ENCODE measurements around the gene ZNF283. TPM values are rescaled to one million over a fixed set of nuclear protein-coding genes. Genes with fewer than 3 reads are reported as not detected.
"Not testable (repeated sequence)": the region's sequence is repeated elsewhere in the genome, so short reads cannot be mapped to it uniquely, and the experiment has no call there.

ZNF283 gene
- total RNA-seq, 2 experiments from 2014 or later: 6.8 to 7.7 TPM

GRCh38 chr19:43802216-43802951, 24.7 kb upstream of the ZNF283 start, which contains the start of gene LYPD5:
Gene LYPD5, minus strand, starts transcription at chr19:43802447. Its CDS starts 67 bp downstream, at chr19:43802380.
- CTCF ChIA-PET: no interaction called here
- Mint-ChIP-seq H3K36me3 (ENCODE audit: low read depth) (no peaks in the 10 kb centered on the region), H3K9me3 (no peaks in the 10 kb centered on the region), H3K4me3 (no peak within 1 kb of the TSS), H3K4me1 (ENCODE audit: low read depth) (peaks cover 9% of the 10 kb centered on the region), H3K27me3 (ENCODE audit: low read depth) (peaks cover 3% of the 10 kb centered on the region), H3K27ac (no peak within 1 kb of the TSS)
- intact Hi-C loops (cut with micrococcal nuclease): no loop called here
- no peak for DNase-seq

- CTCF ChIA-PET: no interaction called here
- DNase-seq: no peak
- Mint-ChIP-seq H3K27ac (no peak overlapping the region), H3K36me3 (ENCODE audit: low read depth) (no peaks in the 10 kb centered on the region), H3K4me3 (no peak overlapping the region), H3K4me1 (ENCODE audit: low read depth) (no peaks in the 10 kb centered on the region), H3K27me3 (ENCODE audit: low read depth) (peaks cover 3% of the 10 kb centered on the region), H3K9me3 (no peaks in the 10 kb centered on the region)
- intact Hi-C loops (cut with micrococcal nuclease): no loop called here
Observed at GRCh38 chr19:43804432-43804831, 22.7 kb upstream of the ZNF283 start.

GRCh38 chr19:43806401-43806800, 20.7 kb upstream of the ZNF283 start:
- H3K9me3 Mint-ChIP-seq; H3K4me3 Mint-ChIP-seq; H3K27ac Mint-ChIP-seq; H3K27me3 Mint-ChIP-seq (ENCODE audit: low read depth); H3K36me3 Mint-ChIP-seq (ENCODE audit: low read depth); H3K4me1 Mint-ChIP-seq (ENCODE audit: low read depth); DNase-seq: not testable (repeated sequence)
- CTCF ChIA-PET: interaction anchor here (1.2 to 1.3 kb wide), 2 partner anchors 8 to 61 kb away, joined by 4 read pairs; no protein-coding TSS in a partner anchor
- intact Hi-C loops (cut with micrococcal nuclease): loop anchor here (5.0 kb wide), 2 partner anchors 359 to 374 kb away; no protein-coding TSS in a partner anchor

GRCh38 chr19:43806848-43807247, 20.3 kb upstream of the ZNF283 start:
- no peaks in the 10 kb centered on the region for H3K36me3 Mint-ChIP-seq (ENCODE audit: low read depth)
- no peaks in the 10 kb centered on the region for H3K4me1 Mint-ChIP-seq (ENCODE audit: low read depth)
- no peak for DNase-seq
- H3K27ac Mint-ChIP-seq: no peak overlapping the region
- H3K27me3 Mint-ChIP-seq (ENCODE audit: low read depth): peaks cover 3% of the 10 kb centered on the region
- no peaks in the 10 kb centered on the region for H3K9me3 Mint-ChIP-seq
- CTCF ChIA-PET: interaction anchor here (0.9 to 1.3 kb wide), 3 partner anchors 8 to 139 kb away, joined by 3 to 4 read pairs (median 4); no protein-coding TSS in a partner anchor
- H3K4me3 Mint-ChIP-seq: no peak overlapping the region
- intact Hi-C loops (cut with micrococcal nuclease): loop anchor here (5.0 kb wide), 2 partner anchors 360 to 375 kb away; no protein-coding TSS in a partner anchor

GRCh38 chr19:43807651-43808050, 19.5 kb upstream of the ZNF283 start:
- no peak for DNase-seq
- CTCF ChIA-PET: interaction anchor here (0.5 to 0.9 kb wide), 3 partner anchors 30 to 213 kb away, joined by 3 to 7 read pairs (median 7); no protein-coding TSS in a partner anchor
- intact Hi-C loops (cut with micrococcal nuclease): loop anchor here (5.0 kb wide), 2 partner anchors 360 to 375 kb away; no protein-coding TSS in a partner anchor
- Mint-ChIP-seq H3K9me3 (no peaks in the 10 kb centered on the region), H3K27ac (no peak overlapping the region), H3K27me3 (ENCODE audit: low read depth) (peaks cover 3% of the 10 kb centered on the region), H3K4me1 (ENCODE audit: low read depth) (no peaks in the 10 kb centered on the region), H3K36me3 (ENCODE audit: low read depth) (no peaks in the 10 kb centered on the region), H3K4me3 (no peak overlapping the region)

- CTCF ChIA-PET: interaction anchor here (0.6 to 2.5 kb wide), 16 partner anchors 9 to 674 kb away, joined by 3 to 12 read pairs (median 4); partner anchors contain the start of genes IRGQ and KCNN4
Observed at GRCh38 chr19:43809762-43810696, 17.1 kb upstream of the ZNF283 start.

GRCh38 chr19:43811837-43812236, 15.3 kb upstream of the ZNF283 start:
- H3K4me1 Mint-ChIP-seq (ENCODE audit: low read depth): peaks cover 2% of the 10 kb centered on the region
- no peak overlapping the region for H3K27ac Mint-ChIP-seq
- intact Hi-C loops (cut with micrococcal nuclease): no loop called here
- no peaks in the 10 kb centered on the region for H3K9me3 Mint-ChIP-seq
- peaks cover 3% of the 10 kb centered on the region for H3K27me3 Mint-ChIP-seq (ENCODE audit: low read depth)
- CTCF ChIA-PET: no interaction called here
- no peaks in the 10 kb centered on the region for H3K36me3 Mint-ChIP-seq (ENCODE audit: low read depth)
- DNase-seq: no peak
- H3K4me3 Mint-ChIP-seq: no peak overlapping the region

More at GRCh38 chr19:43809762-43810696, 17.1 kb upstream of the ZNF283 start:
- Mint-ChIP-seq H3K36me3 (ENCODE audit: low read depth) (no peaks in the 10 kb centered on the region), H3K4me1 (ENCODE audit: low read depth) (peaks cover 2% of the 10 kb centered on the region), H3K27ac (no peak overlapping the region), H3K4me3 (no peak overlapping the region), H3K9me3 (no peaks in the 10 kb centered on the region), H3K27me3 (ENCODE audit: low read depth) (peaks cover 3% of the 10 kb centered on the region)
- no peak for DNase-seq
- intact Hi-C loops (cut with micrococcal nuclease): loop anchor here (1.0 to 5.0 kb wide), 5 partner anchors 25 to 378 kb away; no protein-coding TSS in a partner anchor

- CTCF ChIA-PET: interaction anchor here (1.3 kb wide), 1 partner anchor 160 kb away, joined by 3 read pairs; no protein-coding TSS in a partner anchor
- H3K4me3 Mint-ChIP-seq: no peak overlapping the region
- peaks cover 2% of the 10 kb centered on the region for H3K4me1 Mint-ChIP-seq (ENCODE audit: low read depth)
- intact Hi-C loops (cut with micrococcal nuclease): no loop called here
- no peaks in the 10 kb centered on the region for H3K9me3 Mint-ChIP-seq
- no peak overlapping the region for H3K27ac Mint-ChIP-seq
- no peak for DNase-seq
- H3K27me3 Mint-ChIP-seq (ENCODE audit: low read depth): peaks cover 3% of the 10 kb centered on the region
- H3K36me3 Mint-ChIP-seq (ENCODE audit: low read depth): no peaks in the 10 kb centered on the region
Observed at GRCh38 chr19:43812259-43812658, 14.9 kb upstream of the ZNF283 start.

- Mint-ChIP-seq H3K27ac (no peak overlapping the region), H3K9me3 (no peaks in the 10 kb centered on the region), H3K36me3 (ENCODE audit: low read depth) (no peaks in the 10 kb centered on the region), H3K27me3 (ENCODE audit: low read depth) (no peaks in the 10 kb centered on the region), H3K4me1 (ENCODE audit: low read depth) (peaks cover 2% of the 10 kb centered on the region), H3K4me3 (no peak overlapping the region)
- intact Hi-C loops (cut with micrococcal nuclease): no loop called here
- CTCF ChIA-PET: interaction anchor here (1.3 kb wide), 1 partner anchor 160 kb away, joined by 3 read pairs; no protein-coding TSS in a partner anchor
- DNase-seq: no peak
Observed at GRCh38 chr19:43812688-43813087, 14.4 kb upstream of the ZNF283 start.

- Mint-ChIP-seq H3K27ac (no peak overlapping the region), H3K27me3 (ENCODE audit: low read depth) (peaks cover 4% of the 10 kb centered on the region), H3K4me1 (ENCODE audit: low read depth) (peaks cover 4% of the 10 kb centered on the region), H3K4me3 (no peak overlapping the region), H3K9me3 (no peaks in the 10 kb centered on the region), H3K36me3 (ENCODE audit: low read depth) (no peaks in the 10 kb centered on the region)
- DNase-seq: no peak
- CTCF ChIA-PET: interaction anchor here (0.7 to 1.0 kb wide), 3 partner anchors 9 to 325 kb away, joined by 4 read pairs; partner anchors contain the start of gene ZNF283
- intact Hi-C loops (cut with micrococcal nuclease): no loop called here
Observed at GRCh38 chr19:43814663-43815352, 12.3 kb upstream of the ZNF283 start.

- H3K36me3 Mint-ChIP-seq (ENCODE audit: low read depth); intact Hi-C loops (cut with micrococcal nuclease); DNase-seq; H3K9me3 Mint-ChIP-seq; H3K4me3 Mint-ChIP-seq; H3K27ac Mint-ChIP-seq: not testable (repeated sequence)
- CTCF ChIA-PET: interaction anchor here (1.3 to 2.3 kb wide), 2 partner anchors 8 to 72 kb away, joined by 3 to 9 read pairs; no protein-coding TSS in a partner anchor
- Mint-ChIP-seq H3K4me1 (ENCODE audit: low read depth) (peaks cover 15% of the 10 kb centered on the region), H3K27me3 (ENCODE audit: low read depth) (peaks cover 17% of the 10 kb centered on the region)
Observed at GRCh38 chr19:43817454-43817853, 9.7 kb upstream of the ZNF283 start.

Measured in activated naive CD4-positive, alpha-beta T cell treated with anti-CD3 and anti-CD28 coated beads for 36 hours (primary cell).